ENCODE measurements around the gene FOXE3. TPM values are rescaled to one million over a fixed set of nuclear protein-coding genes. Genes with fewer than 3 reads are reported as not detected.

FOXE3 gene
- total and polyA plus RNA-seq, 9 donors = not detected

DNA sequence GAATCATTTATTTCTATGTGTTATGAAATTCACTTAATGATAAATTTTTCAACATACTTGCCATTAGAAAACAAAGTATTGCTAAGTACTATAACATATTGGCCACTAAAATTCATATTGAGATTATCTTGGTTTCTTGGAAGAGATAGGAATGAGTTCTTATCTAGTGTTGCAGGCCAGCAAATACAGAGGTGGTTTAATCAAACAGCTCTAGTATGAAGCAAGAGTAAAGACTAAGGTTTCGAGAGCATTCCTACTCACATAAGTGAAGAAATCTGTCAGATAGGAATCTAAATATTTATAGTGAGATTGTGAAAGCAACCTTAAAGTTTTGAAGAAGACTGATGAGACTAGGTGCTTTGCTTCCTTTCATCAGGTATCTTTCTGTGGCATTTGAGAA lies 37.9 kb upstream of the FOXE3 start:
- Histone ChIP-seq H3K27ac (no peak overlapping the region), H3K4me1 (ENCODE audit: insufficient read depth) (no peaks in the 10 kb centered on the region), H3K36me3 (no peaks in the 10 kb centered on the region), H3K27me3 (no peaks in the 10 kb centered on the region), H3K4me3 (no peak overlapping the region), H3K9me3 (no peaks in the 10 kb centered on the region)
- DNase-seq = no peak
- 93 to 100% (median 95%) methylated on average over 1 of the region's 1 CpG for WGBS, 3 donors
- TF ChIP-seq, protein P1, sequence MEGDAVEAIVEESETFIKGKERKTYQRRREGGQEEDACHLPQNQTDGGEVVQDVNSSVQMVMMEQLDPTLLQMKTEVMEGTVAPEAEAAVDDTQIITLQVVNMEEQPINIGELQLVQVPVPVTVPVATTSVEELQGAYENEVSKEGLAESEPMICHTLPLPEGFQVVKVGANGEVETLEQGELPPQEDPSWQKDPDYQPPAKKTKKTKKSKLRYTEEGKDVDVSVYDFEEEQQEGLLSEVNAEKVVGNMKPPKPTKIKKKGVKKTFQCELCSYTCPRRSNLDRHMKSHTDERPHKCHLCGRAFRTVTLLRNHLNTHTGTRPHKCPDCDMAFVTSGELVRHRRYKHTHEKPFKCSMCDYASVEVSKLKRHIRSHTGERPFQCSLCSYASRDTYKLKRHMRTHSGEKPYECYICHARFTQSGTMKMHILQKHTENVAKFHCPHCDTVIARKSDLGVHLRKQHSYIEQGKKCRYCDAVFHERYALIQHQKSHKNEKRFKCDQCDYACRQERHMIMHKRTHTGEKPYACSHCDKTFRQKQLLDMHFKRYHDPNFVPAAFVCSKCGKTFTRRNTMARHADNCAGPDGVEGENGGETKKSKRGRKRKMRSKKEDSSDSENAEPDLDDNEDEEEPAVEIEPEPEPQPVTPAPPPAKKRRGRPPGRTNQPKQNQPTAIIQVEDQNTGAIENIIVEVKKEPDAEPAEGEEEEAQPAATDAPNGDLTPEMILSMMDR (IDR thresholded peaks at IDR 0.05) = no peak
- no peak for TF ChIP-seq EP300 (IDR thresholded peaks at IDR 0.05)
- no peak for TF ChIP-seq POLR2A (IDR thresholded peaks at IDR 0.05)
- intact Hi-C loops (cut with DNase I) = no loop called here

- WGBS, 3 donors = 99 to 100% (median 99%) methylated on average over 5 of the region's 5 CpGs
- no peaks in the 10 kb centered on the region for H3K36me3 ChIP-seq
- no peaks in the 10 kb centered on the region for H3K9me3 ChIP-seq
- TF ChIP-seq, protein P1 (IDR thresholded peaks at IDR 0.05) = no peak
- TF ChIP-seq POLR2A (IDR thresholded peaks at IDR 0.05) (no peak), EP300 (IDR thresholded peaks at IDR 0.05) (no peak)
- intact Hi-C loops (cut with DNase I) = no loop called here
- H3K27ac ChIP-seq = no peak overlapping the region
- no peaks in the 10 kb centered on the region for H3K27me3 ChIP-seq
- no peaks in the 10 kb centered on the region for H3K4me1 ChIP-seq (ENCODE audit: insufficient read depth)
- DNase-seq = no peak
- no peak overlapping the region for H3K4me3 ChIP-seq
Measured at GRCh38 chr1:47380699-47381098, 35.4 kb upstream of the FOXE3 start.

DNA sequence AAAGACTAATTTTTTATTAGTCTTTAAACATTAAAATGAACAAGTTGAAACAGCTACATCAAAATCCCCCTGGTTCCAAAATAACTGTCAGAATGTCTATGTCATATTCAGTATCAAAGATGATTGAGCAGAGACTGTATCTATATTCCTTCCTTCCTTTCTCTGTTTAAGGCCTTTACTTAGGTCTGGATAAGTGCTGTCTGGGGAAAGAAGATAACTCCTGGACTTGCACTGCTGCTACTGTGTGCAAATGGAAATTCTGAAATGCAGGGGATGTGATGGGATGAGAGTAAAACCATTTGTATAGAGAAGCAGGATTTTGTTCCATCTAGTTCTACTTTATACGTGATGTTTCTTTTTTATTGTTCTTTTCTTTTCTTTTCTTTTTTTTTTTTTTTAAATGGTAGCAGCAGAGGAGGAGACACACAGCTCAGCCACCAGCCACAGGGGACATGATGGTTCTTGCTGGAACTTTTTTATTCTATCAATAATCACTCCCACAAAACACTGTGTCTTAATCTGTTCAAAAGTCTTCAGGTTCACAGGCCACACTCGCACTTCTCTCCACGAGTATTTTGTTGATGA lies 33.6 kb upstream of the FOXE3 start:
- TF ChIP-seq, protein P1 (IDR thresholded peaks at IDR 0.05) = no peak
- Histone ChIP-seq H3K36me3 (no peaks in the 10 kb centered on the region), H3K27ac (no peak overlapping the region), H3K9me3 (no peaks in the 10 kb centered on the region), H3K27me3 (no peaks in the 10 kb centered on the region), H3K4me3 (no peak overlapping the region), H3K4me1 (ENCODE audit: insufficient read depth) (no peaks in the 10 kb centered on the region)
- DNase-seq = no peak
- intact Hi-C loops (cut with DNase I) = no loop called here
- 63 to 77% (median 66%) methylated on average over 3 of the region's 3 CpGs for WGBS, 3 donors

DNA sequence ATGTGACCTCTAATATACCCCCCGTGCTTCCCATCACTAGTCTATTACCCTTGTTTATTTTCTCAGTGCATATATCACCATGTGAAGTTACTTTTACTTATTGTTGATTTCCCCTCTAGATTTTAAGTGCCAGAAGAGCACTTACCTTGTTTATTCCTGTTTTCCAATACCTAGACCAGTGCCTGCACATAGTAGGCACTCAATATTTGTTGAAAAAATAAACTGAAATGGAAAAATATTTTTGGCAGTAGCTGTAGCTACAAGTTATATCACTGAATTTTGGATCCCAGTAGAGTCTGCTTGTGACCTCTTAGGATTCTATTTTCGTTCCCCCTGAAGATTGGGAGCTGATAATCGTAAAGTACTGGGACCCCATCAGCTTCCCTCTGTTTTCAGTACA lies 32.0 kb upstream of the FOXE3 start:
- Histone ChIP-seq H3K4me3 (no peak overlapping the region), H3K36me3 (no peaks in the 10 kb centered on the region), H3K27ac (no peak overlapping the region), H3K4me1 (ENCODE audit: insufficient read depth) (no peaks in the 10 kb centered on the region), H3K9me3 (no peaks in the 10 kb centered on the region), H3K27me3 (no peaks in the 10 kb centered on the region)
- WGBS, 3 donors = 91 to 95% (median 93%) methylated on average over 3 of the region's 3 CpGs
- intact Hi-C loops (cut with DNase I) = no loop called here
- no peak for TF ChIP-seq EP300 (IDR thresholded peaks at IDR 0.05)
- TF ChIP-seq POLR2A (IDR thresholded peaks at IDR 0.05) = no peak
- TF ChIP-seq, protein P1 (IDR thresholded peaks at IDR 0.05) = no peak
- DNase-seq = no peak

Measured in ovary (tissue), 9 donors.